Measurements from ENCODE around the gene TTLL8. TPM values are rescaled to one million over a fixed set of nuclear protein-coding genes. Genes with fewer than 3 reads are reported as not detected.

Gene TTLL8
- total RNA-seq, 1 donor from 2014 or later = not detected

- Mint-ChIP-seq H3K27ac (ENCODE audit: unreplicated experiment) (no peak overlapping the region), H3K36me3 (ENCODE audit: unreplicated experiment) (no peaks in the 10 kb centered on the region), H3K4me3 (ENCODE audit: unreplicated experiment) (no peak overlapping the region), H3K9me3 (ENCODE audit: unreplicated experiment) (no peaks in the 10 kb centered on the region), H3K4me1 (ENCODE audit: low read depth, unreplicated experiment) (peaks cover 3% of the 10 kb centered on the region), H3K27me3 (ENCODE audit: unreplicated experiment) (no peaks in the 10 kb centered on the region)
- TF ChIP-seq CTCF (IDR thresholded peaks at IDR 0.05; ENCODE audit: partially characterized antibody, unreplicated experiment) = no peak
- no peak for DNase-seq
These were observed 13.5 kb upstream of the TTLL8 start for GRCh38 chr22:50071432-50072166.

DNA sequence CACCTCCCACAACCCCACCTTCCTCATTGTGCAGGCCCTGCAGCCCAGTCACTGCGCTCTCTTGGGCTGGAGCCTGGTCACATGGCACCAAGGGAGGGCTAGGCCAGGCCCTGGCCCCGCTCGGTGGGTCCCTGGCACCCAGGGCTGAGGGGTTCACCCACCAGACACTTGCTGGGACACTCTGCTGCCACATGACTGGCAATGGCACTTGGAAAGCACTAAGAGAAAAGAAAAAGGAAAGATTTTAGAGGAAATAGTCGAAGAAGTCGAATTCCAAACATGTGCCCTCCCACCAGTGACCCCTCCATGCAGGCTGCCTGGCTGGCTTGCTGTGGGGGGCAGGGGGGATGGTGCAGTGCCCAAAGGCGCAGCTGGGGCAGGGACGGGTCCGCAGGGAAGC is 12.3 kb upstream of the TTLL8 start:
- no peaks in the 10 kb centered on the region for H3K9me3 Mint-ChIP-seq (ENCODE audit: unreplicated experiment)
- H3K27me3 Mint-ChIP-seq (ENCODE audit: unreplicated experiment) = no peaks in the 10 kb centered on the region
- H3K27ac Mint-ChIP-seq (ENCODE audit: unreplicated experiment) = no peak overlapping the region
- no peak for DNase-seq
- H3K4me1 Mint-ChIP-seq (ENCODE audit: low read depth, unreplicated experiment) = no peaks in the 10 kb centered on the region
- H3K4me3 Mint-ChIP-seq (ENCODE audit: unreplicated experiment) = no peak overlapping the region
- no peak for TF ChIP-seq CTCF (IDR thresholded peaks at IDR 0.05; ENCODE audit: partially characterized antibody, unreplicated experiment)
- H3K36me3 Mint-ChIP-seq (ENCODE audit: unreplicated experiment) = no peaks in the 10 kb centered on the region

- Mint-ChIP-seq H3K4me1 (ENCODE audit: low read depth, unreplicated experiment) (no peaks in the 10 kb centered on the region), H3K4me3 (ENCODE audit: unreplicated experiment) (no peak overlapping the region), H3K27me3 (ENCODE audit: unreplicated experiment) (no peaks in the 10 kb centered on the region), H3K36me3 (ENCODE audit: unreplicated experiment) (no peaks in the 10 kb centered on the region), H3K9me3 (ENCODE audit: unreplicated experiment) (no peaks in the 10 kb centered on the region), H3K27ac (ENCODE audit: unreplicated experiment) (no peak overlapping the region)
- no peak for TF ChIP-seq CTCF (IDR thresholded peaks at IDR 0.05; ENCODE audit: partially characterized antibody, unreplicated experiment)
- no peak for DNase-seq
These were observed 10.0 kb upstream of the TTLL8 start for GRCh38 chr22:50068096-50068495.

DNA sequence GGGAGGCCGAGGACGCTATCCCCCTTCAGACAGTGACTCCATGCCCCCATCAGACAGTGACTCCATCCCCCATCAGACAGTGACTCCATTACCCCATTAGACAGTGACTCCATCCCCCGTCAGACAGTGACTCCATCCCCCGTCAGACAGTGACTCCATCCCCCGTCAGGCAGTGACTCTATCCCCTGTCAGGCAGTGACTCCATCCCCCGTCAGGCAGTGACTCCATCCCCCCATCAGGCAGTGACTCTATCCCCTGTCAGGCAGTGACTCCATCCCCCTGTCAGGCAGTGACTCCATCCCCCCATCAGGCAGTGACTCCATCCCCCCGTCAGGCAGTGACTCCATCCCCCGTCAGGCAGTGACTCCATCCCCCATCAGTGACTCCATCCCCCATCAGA is 9.1 kb upstream of the TTLL8 start:
- no peaks in the 10 kb centered on the region for H3K36me3 Mint-ChIP-seq (ENCODE audit: unreplicated experiment)
- TF ChIP-seq CTCF (IDR thresholded peaks at IDR 0.05; ENCODE audit: partially characterized antibody, unreplicated experiment) = no peak
- H3K27me3 Mint-ChIP-seq (ENCODE audit: unreplicated experiment) = peaks cover 2% of the 10 kb centered on the region
- no peak for DNase-seq
- no peak overlapping the region for H3K27ac Mint-ChIP-seq (ENCODE audit: unreplicated experiment)
- H3K4me3 Mint-ChIP-seq (ENCODE audit: unreplicated experiment) = no peak overlapping the region
- H3K4me1 Mint-ChIP-seq (ENCODE audit: low read depth, unreplicated experiment) = no peaks in the 10 kb centered on the region
- no peaks in the 10 kb centered on the region for H3K9me3 Mint-ChIP-seq (ENCODE audit: unreplicated experiment)

DNA sequence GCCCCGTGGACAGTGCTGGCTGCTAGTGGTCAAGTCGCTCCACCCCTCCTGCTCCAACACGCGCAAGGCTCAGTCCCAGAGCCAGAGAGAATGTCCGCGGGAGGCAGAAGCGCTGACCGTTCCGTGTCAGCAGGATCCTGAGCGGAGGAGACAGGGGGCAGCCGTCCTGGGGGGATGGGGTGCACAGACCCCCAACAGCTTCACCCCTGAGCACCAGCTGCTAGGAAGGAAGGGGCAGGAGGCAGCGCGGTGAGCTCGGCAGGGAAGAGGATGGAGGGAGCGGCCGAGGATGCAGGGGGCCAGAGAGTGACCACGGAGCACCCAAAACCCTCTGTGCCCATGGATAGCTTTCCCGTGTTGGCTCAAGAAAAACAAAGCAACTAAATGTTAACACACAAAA is 6.4 kb upstream of the TTLL8 start:
- peaks cover under 1% of the 10 kb centered on the region for H3K4me1 Mint-ChIP-seq (ENCODE audit: low read depth, unreplicated experiment)
- TF ChIP-seq CTCF (IDR thresholded peaks at IDR 0.05; ENCODE audit: partially characterized antibody, unreplicated experiment) = no peak
- no peaks in the 10 kb centered on the region for H3K9me3 Mint-ChIP-seq (ENCODE audit: unreplicated experiment)
- H3K27ac Mint-ChIP-seq (ENCODE audit: unreplicated experiment) = no peak overlapping the region
- H3K4me3 Mint-ChIP-seq (ENCODE audit: unreplicated experiment) = no peak overlapping the region
- DNase-seq = no peak
- no peaks in the 10 kb centered on the region for H3K36me3 Mint-ChIP-seq (ENCODE audit: unreplicated experiment)
- H3K27me3 Mint-ChIP-seq (ENCODE audit: unreplicated experiment) = peaks cover 4% of the 10 kb centered on the region

Measured in glutamatergic neuron (in vitro differentiated cells).